Myocyte (in vitro differentiated cells): ENCODE measurements around the gene NT5DC1. TPM values are rescaled to one million over a fixed set of nuclear protein-coding genes. Genes with fewer than 3 reads are reported as not detected.
"Not testable (repeated sequence)": the region's sequence is repeated elsewhere in the genome, so short reads cannot be mapped to it uniquely, and the experiment has no call there.

ENCODE experiments used
- DNase-seq: peaks from one replicate; pipeline ENCODE4 v3.0.0-alpha.2; 2012; ENCODE audit warnings: low read depth
- total RNA-seq: library from RNA; depleted of rRNA; stranded (reverse); fragments of >200 nt; gene quantifications from 2 replicates; pipeline ENCODE4 v1.2.3, GENCODE V29; 2014

NT5DC1 gene
- total RNA-seq, 1 donor from 2014 or later, result 13.1 TPM

DNA sequence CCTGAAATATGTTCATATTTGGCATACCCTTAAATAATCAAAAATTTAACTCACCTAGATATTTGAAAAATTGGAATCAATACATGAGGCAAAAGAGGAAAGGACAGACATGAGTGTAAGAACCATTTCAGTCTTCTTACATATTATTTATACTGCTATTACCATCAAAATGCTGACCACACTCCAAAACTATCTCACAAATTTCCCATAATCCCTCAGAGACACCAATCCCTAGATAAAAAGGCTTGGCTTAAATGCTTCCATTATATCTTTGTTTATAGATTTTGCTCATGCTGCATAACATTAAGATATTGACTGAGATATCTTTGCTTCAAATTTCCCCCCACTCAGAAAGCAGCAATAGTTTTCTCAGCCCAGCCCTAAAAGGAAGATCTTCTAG lies 11.7 kb upstream of the NT5DC1 start:
- DNase-seq, result no peak

DNA sequence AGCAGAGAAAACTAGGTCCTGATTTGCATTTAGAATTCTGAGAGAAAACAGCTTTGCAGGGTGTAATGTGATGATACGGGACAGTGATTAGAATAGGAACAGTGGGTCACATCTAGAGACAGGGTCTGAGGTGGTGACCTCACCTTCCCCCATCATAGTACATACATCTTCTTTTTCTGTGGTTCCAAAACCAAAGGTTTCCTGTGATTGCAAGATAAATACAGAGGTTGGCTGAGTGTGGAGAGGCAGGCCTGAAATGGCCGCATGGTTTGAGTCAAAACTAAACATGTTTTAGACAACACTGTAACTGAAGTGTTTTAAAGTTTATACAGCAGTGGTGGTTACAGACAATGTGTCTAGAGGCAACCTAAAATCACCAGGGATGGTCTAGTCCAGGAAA lies 10.4 kb upstream of the NT5DC1 start:
- no peak for DNase-seq

DNA sequence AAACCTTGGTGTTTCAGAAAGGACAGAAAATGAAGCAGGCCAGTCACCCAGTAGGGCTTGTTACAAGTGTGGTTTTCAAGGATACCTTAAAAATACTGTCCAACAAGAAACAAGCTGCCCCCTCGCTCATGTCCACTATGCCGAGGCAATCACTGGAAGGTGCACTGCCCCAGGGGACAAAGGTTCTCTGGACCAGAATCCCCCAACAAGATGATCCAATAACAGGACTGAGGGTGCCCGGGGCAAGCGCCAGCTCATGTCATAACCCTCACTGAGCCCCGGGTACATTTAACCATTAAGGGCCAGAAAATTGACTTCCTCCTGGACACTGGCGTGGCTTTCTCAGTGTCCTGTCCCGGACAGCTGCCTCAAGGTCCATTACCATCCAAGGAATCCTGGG lies 6.6 kb upstream of the NT5DC1 start:
- no peak for DNase-seq

DNA sequence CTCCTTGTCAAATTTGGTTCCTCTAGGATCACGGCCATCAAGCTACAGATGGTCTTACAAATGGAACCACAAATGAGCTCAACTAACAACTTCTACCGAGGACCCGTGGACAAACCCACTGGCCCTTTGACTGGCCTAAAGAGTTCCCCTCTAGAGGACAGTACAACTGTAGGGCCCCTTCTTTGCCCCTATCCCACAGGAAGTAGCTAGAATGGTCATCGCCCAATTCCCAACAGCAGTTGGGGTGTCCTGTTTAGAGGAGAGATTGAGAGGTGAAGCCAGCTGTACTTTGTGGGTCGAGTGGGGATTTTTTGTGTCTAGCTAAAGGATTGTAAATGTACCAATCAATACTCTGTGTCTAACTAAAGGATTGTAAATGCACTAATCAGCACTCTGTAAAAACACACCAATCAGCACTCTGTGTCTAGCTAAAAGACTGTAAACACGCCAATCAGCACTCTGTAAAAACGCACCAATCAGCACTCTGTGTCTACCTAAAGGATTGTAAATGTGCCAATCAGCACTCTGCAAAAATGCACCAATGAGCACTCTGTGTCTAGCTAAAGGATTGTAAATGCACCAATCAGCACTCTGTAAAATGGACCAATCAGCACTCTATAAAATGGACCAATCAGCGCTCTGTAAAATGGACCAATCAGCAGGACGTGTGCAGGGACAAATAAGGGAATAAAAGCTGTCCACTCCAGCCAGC lies 4.4 kb upstream of the NT5DC1 start:
- not testable (repeated sequence) for DNase-seq

DNA sequence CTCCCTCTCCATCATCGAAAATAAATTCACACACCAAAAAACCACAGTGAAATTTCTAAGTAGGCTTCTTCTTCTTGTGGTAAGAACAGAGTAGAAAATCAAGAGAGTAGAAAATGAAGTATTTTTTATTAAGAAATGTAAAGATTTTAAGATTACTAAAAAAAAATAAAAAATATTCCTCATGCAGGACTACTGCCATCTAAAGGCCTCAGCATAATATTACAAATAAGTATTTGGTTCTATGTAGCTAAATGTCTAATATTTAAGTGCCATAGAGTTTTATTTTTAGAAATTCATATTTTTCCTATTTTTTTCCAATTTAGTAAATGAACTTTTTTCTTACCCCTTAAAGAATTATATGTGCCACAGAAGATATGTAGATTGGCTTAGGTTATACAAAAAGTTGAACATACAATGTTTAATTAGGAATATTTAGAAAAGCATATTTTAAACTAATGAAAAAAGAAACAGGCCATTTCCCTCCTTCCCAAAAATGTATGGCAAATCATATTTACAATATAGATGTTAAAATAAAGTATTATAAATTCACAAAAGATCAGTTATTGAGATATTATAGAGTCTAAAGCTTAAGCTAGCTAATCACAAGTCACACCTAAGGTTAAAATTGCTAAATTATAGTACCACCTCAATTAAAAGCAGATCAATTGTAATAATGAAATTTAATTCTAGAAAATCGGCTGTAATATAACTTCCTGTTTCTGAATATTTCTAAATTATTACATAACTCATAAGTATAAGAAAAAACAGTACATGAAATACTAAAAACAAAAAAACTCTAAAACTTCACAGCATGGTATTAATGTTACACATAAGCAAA lies 3.5 kb upstream of the NT5DC1 start:
- peak; percentile 33 for DNase-seq

DNA sequence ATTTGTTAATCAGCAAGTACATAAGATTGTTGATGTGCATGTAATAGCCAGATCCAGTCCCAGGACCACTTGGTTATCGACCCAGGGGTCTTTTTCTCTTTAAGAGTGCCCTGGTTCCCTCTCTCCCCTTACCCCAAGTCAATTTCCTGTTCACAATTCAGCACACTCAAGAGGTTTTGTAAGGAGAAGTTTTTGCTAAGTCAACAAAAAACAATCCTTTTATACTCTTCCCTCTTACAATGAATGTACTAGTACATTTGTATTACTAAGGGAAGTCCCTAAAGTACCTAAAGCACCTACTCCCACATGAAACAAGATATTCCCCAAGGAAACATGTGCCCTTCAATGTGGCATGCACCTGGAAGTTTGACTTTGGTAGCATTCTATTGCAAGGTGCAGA lies 1.6 kb upstream of the NT5DC1 start:
- DNase-seq, result no peak

DNA sequence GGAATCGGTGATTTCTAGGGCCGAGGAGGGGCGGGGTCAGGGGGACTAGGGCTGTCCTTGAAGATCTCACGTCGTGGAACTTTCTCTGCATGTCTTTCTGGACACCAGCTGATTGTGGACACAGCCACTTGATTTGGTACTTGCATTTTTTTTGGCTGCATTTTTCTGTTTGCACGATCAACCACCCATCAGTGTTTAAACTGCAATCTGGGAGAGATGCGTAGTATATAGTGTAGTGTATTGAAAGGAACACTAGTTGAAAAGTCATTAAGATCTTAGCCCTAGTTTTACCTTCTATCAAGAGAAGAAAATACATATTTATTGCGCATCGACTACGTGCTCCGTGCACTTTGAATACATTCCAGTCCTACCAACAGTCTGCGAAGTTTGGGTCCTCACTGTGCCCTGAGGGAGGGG lies 657 bp downstream of the NT5DC1 start:
- DNase-seq, result no peak

DNA sequence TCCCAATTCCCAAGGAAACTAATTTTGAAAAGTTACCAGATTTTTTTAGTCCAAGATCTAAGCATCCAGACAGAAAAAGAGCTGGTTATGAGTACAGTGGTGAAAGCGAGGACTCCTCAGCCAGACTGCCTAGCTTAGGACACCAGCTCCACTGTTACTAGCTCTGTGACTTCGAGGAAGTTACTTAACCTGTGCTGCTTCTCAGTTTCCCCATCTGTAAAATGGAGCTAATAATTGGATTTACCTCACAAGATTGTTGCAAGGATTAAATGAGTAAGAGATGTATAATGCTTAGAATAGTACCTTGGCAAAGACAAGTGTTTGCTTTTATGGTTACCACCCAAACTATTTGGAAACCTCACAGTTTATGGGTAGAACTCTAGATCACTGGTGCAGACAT lies 1.1 kb downstream of the NT5DC1 start:
- DNase-seq, result no peak

DNA sequence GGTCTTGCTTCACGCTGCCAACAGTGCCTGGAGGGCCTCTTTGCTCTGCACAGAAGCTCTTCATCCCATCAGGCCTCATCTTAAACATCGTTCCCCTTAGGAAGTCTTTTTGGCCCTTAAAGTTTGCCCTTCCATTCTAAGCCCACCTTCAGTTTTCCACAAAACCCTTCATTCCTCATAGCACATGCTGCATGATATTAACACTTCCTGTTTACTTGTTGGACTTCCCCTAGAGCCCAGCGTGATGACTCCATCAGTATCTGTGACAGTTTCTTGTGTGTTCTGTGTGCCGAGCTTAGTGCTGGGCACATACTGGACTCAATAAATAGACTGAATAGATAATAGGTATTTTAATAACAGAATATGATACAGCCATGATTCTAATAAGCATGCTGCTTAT lies 2.2 kb downstream of the NT5DC1 start:
- no peak for DNase-seq

DNA sequence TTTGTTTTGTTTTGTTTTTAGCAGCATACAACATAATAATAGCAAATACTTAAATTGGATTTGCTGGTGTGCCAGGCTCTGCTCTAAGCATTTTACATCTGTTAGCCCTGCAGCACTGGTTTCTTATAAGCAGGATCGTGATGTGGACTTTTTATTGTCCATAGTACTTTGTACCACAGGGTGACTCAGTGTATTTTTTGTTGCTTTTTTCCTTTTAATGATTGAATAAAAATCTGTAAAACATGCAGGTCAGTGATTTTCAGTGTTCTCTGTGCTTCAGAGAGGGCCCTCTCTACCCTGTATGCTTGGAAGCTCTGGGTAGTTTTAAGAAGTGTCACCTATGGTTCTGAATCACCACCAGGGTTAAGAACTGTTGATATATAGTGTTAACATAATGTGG lies 4.0 kb downstream of the NT5DC1 start:
- DNase-seq, result no peak

DNA sequence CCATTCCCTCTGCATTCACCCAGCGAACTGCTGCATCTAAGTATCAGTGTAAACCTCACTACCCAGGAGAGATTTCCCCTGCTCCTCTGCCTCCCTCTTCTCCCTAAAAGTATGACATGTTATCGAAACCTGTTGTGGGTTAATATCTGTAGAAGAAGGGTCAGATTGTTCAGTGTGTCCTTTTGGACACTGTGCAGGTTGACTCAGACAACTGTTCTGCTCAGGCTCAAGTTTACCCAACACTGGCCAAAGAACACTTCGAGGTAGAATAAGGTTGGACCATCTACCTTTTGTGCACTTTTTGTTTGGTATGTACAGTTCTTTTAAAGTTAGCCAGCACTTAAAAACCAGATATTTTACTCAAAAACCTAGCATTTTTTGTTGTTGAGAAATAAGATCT lies 4.6 kb downstream of the NT5DC1 start:
- DNase-seq, result no peak

DNA sequence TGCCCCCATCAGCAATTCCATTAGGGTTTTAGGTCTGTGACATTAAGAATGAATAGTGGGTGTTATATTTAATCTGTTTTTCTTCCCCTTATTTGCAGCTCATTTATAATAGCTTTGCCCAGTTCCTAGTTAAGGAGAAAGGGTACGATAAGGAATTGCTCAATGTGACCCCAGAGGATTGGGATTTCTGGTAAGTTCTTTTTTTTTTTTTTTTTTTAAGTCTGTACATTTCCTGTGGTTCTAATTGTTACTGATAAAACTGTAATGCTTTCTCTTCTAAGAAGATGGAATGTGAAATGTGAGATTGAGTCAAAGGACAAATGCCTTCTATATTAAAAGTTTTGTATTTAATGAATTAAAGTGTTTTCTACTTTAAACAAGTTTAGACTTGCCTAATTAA lies 5.5 kb downstream of the NT5DC1 start:
- no peak for DNase-seq

DNA sequence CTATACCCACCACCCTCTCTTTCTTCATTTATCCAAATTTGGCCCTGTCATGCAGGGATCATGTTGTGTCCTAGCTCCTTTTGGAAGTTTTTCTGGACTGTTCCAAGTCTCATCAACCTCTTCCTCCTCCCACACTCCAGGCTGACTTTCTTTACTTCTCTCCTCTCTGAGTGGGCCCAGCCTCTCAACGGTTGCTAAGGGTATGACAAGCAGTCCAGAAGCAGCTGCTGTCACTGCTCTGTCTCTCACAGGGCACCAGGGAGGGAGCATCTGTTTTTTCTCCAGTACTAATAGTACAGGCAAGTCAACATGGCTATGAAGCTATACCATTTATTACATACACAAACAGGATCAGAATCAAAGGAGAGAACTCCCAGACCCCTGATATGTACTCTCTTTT lies 8.2 kb downstream of the NT5DC1 start:
- DNase-seq, result peak; percentile 57

DNA sequence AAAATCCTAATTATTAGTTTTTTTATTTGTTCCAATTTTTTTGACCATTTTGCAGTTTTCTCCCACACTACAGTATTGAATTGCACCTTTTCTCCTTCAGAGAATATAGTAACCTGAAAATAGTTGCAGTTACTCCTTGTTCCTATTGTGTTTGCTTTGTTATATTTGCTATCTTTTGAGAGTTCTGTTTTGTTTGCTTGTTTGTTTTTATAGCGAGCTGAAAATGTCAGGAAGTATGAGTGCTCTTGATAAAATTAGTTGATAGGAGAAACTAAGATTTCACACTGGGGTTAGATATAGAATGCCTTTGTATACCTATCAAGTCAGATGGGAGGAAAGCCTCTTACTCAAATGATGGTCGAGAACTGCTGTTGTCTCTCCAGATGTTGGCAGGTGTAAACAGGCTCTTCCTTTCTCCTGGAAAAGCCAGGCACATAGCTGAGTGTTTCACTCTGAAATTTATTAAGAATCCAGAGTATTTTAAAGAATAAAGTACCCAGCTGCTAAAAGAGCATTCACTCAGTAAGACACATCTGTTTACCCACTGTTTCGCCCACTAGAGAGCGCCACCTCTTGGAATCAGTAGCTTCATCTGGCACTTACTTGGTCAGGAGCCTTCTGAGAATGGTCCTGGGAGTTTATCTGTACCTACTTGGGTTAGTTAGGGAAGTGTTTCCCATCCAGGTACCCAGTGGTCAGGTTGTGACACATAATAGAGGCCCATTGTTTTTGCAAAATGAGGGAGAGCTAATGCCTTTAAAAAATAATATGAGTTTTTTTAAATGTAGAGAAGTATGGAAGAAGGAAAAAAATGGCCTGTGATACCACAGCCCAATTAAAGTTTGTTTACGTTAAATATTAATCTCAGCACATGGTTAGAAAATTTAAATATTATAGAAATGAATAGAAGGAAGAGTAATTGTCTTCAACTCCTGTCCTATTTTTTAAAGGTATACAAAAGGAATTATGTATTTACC lies 11.2 kb downstream of the NT5DC1 start:
- peak; percentile 55 for DNase-seq

DNA sequence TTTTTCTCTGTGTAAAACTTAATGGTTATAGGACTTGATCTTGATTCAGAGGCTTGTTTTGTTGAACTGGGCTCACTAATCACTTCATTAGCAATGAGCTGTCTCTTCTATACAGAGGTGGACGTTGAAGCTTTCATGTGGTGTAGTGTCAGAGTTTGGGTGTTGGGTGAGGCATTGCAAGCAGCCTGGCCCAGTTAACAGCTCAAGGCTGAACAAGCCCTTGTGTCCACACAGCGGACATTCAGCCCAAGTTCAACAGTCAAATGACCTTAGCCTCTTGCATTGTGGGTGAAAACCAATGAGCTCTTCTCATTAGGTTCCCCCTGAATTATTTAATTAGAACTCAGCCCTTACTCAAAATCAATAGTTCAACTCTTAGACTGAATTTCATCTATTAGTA lies 12.7 kb downstream of the NT5DC1 start:
- DNase-seq, result no peak

DNA sequence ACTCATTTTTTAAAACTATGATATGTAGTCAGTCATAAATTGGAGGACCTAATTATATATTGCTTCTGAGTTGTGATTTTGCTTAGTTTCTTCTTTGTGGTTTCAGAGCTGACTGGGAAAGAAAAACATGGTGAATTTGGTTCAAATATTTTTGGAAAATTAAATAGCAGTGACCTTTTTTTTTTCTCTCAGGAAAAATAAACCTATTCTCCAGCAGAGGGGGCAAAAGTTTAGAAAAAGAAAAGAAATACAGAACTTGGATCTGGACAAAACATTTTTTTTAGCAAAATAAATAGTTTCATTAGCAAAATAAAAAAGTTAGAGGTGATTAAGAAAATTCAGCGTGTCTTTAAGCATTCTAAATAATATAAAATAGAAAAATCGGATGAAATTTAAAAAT lies 15.1 kb downstream of the NT5DC1 start:
- DNase-seq, result peak; percentile 48

DNA sequence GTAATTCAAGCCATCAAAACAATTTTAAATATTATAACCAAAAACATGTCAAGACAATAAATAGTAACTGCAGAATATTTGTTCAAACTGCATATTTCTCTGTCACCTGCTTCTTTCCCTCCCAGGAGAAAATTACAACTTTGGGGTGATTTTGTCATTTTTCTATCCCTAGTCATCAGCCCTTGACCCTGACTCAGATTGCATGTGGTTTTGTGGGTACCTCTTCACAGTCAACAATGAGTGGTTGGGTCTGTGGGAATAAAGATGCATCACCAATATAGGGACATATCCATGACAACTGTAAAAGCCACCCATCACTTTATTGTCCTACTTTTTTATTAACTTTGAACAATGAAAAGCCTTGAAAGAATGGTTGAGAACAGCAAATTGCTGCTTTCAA lies 18.0 kb downstream of the NT5DC1 start:
- DNase-seq, result peak; percentile 69

DNA sequence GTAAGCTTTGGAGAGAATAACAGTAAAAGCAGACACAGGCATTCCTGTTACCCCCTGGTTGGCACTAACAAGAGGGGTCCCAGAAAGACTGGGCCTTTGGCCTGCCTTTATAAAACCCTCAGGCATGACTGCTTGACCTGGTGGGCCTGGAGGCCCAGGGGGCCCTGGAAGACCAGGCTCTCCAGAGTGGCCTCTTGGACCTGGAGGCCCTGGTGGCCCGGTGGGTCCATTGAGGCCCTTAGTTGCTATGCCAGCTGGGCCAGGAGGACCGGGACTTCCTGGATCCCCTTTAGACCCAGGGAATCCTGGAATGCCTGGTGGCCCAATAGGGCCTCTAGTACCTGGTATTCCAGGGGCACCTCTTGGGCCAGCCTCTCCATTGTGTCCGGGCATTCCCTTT lies 19.8 kb downstream of the NT5DC1 start:
- DNase-seq, result no peak

DNA sequence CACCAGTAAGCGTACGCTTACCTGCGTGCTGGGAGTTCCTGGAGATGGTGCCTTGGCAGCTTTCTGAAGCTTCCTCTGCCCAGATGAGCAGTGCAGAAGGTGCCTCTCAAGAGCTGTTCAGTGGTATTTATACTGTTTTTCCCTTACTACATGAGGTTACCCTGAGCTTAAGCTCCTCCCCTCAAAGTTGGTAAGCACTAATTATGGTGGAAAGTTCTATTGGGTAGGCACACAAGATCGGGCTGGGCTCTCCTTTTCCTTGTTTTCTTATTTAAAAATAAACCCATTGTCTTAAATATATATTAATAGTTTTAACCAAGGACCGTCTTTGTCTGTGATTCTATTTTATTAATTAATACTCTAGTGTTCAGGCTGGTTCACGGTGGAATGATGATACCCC lies 25.4 kb downstream of the NT5DC1 start, which contains the start of gene COL10A1:
Gene COL10A1 (minus strand): TSS at position 101 of the 400 bp plus-strand sequence. CDS start 640 bp downstream, outside the sequence.
- no peak for DNase-seq

DNA sequence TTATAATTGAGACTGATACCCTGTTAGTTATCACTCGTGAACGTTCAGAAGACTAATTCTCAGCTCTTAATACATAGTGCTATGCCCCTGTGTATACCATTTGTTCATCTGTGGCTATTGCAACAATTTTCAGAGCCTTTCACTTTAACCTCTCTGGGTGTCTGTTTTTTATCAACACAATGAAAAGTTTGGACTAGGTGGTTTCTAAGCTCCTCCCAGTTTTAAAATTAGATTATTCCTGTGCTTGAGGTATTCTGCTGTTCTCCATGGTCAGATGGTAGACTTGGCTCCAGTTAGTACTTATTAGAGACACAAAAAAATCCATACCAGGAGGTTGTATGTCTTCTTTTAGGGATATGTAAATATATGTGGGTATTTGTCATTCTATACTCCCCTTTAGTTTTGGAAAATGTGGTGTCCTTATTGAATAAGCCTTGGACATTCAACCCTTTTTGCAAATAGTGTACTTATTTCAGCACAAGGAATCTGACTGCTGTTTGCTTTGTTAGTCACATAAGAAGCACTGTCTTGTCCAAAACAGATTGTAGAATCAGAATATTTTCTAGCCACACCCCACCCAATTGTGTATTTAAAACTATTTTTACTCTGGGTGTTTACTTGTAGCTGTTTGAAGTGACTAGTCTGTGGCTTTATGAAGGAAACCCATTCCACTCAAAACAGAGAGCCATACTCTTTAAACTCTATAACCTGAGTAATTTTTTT lies 27.3 kb downstream of the NT5DC1 start:
- peak; percentile 33 for DNase-seq

DNA sequence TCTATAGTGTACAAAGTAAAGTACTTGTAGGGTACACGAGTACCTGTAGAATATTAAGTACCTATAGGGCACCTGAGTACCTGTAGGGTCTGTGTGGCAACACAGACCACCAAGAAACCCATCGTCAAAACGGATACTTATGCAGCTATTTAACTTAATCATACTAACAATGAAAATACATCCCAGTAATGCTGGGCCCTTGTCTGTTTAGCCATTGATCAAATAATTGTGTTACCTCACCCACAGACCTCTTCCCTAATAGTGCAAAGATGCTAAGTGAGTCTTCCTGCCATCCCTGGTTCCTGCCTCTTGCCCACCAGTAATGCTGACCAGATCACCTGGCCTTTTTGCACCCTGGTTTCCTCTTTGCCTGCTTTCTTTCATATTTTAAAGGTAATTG lies 32.8 kb downstream of the NT5DC1 start:
- no peak for DNase-seq
